Stimulated activated effector memory CD8-positive, alpha-beta T cell treated with anti-CD3 and anti-CD28 coated beads, Interleukin-12 subunit alpha, Interleukin-12 subunit beta, amount 100 ng/mL, for 72 hours (primary cell): ENCODE results near the gene ANKRD42.
A peak's percentile ranks its signal among the peaks of the same experiment; 100 is the strongest.
"Not testable (repeated sequence)": the region's sequence is repeated elsewhere in the genome, so short reads cannot be mapped to it uniquely, and the experiment has no call there.

Experiments
- ATAC-seq: fragments of 150-1000 bp; cut with Tn5 transposase; 2 replicates; pipeline ENCODE4 v1.10.0; 2021
- DNase-seq, 2 donors: peaks; one replicate each; pipeline ENCODE4 v3.0.0; 2021 to 2022; ENCODE audit warnings: low spot score in 2 of 2
- H3K27ac Mint-ChIP-seq: one replicate; pipeline ENCODE4 v1.8.0; 2022; ENCODE audit warnings: mild to moderate bottlenecking, mixed read lengths
- H3K36me3 Mint-ChIP-seq: one replicate; pipeline ENCODE4 v1.8.0; 2022; ENCODE audit warnings: mild to moderate bottlenecking, mixed read lengths
- H3K4me1 Mint-ChIP-seq: one replicate; pipeline ENCODE4 v1.8.0; 2022; ENCODE audit warnings: mixed read lengths
- H3K4me3 Mint-ChIP-seq: one replicate; pipeline ENCODE4 v1.8.0; 2022; ENCODE audit warnings: mild to moderate bottlenecking, mixed read lengths
- H3K9me3 Mint-ChIP-seq: one replicate; pipeline ENCODE4 v1.8.0; 2022; ENCODE audit warnings: mixed read lengths

The ANKRD42 gene

GRCh38 chr11:83252266-83252665 is 58.8 kb downstream of the ANKRD42 start:
- DNase-seq = no peak
- H3K4me1 Mint-ChIP-seq = peaks cover 6% of the 10 kb centered on the region
- H3K27ac Mint-ChIP-seq = no peak overlapping the region
- ATAC-seq = no peak
- H3K4me3 Mint-ChIP-seq = no peak overlapping the region
- peaks cover 9% of the 10 kb centered on the region for H3K36me3 Mint-ChIP-seq
- no peaks in the 10 kb centered on the region for H3K9me3 Mint-ChIP-seq

GRCh38 chr11:83252941-83253340 is 59.4 kb downstream of the ANKRD42 start:
- no peak overlapping the region for H3K4me3 Mint-ChIP-seq
- H3K27ac Mint-ChIP-seq = no peak overlapping the region
- H3K36me3 Mint-ChIP-seq = peaks cover 9% of the 10 kb centered on the region
- ATAC-seq (no peak), DNase-seq (no peak)
- peaks cover 6% of the 10 kb centered on the region for H3K4me1 Mint-ChIP-seq
- H3K9me3 Mint-ChIP-seq = no peaks in the 10 kb centered on the region

- Mint-ChIP-seq H3K36me3 (peaks cover 15% of the 10 kb centered on the region), H3K4me3 (no peak overlapping the region), H3K27ac (no peak overlapping the region), H3K4me1 (no peaks in the 10 kb centered on the region), H3K9me3 (no peaks in the 10 kb centered on the region)
- ATAC-seq = no peak
- no peak for DNase-seq
These were observed 61.9 kb downstream of the ANKRD42 start for GRCh38 chr11:83255366-83255765.

- no peak for DNase-seq
- Mint-ChIP-seq H3K4me3 (no peak overlapping the region), H3K4me1 (no peaks in the 10 kb centered on the region), H3K27ac (no peak overlapping the region), H3K36me3 (peaks cover 23% of the 10 kb centered on the region), H3K9me3 (no peaks in the 10 kb centered on the region)
- ATAC-seq = no peak
These were observed 63.3 kb downstream of the ANKRD42 start for GRCh38 chr11:83256602-83257340.

- H3K9me3 Mint-ChIP-seq = no peaks in the 10 kb centered on the region
- no peak overlapping the region for H3K4me3 Mint-ChIP-seq
- ATAC-seq (no peak), DNase-seq (no peak)
- H3K36me3 Mint-ChIP-seq = peaks cover 32% of the 10 kb centered on the region
- no peaks in the 10 kb centered on the region for H3K4me1 Mint-ChIP-seq
- H3K27ac Mint-ChIP-seq = no peak overlapping the region
These were observed 64.3 kb downstream of the ANKRD42 start for GRCh38 chr11:83257761-83258168.

- Mint-ChIP-seq H3K4me1 (no peaks in the 10 kb centered on the region), H3K9me3 (no peaks in the 10 kb centered on the region), H3K4me3 (no peak overlapping the region), H3K27ac (peak overlapping the region; percentile 14), H3K36me3 (peaks cover 50% of the 10 kb centered on the region)
- DNase-seq (no peak), ATAC-seq (no peak)
These were observed 66.0 kb downstream of the ANKRD42 start for GRCh38 chr11:83259559-83259958.

- H3K36me3 Mint-ChIP-seq = peaks cover 91% of the 10 kb centered on the region
- no peak overlapping the region for H3K27ac Mint-ChIP-seq
- peaks cover 25% of the 10 kb centered on the region for H3K4me1 Mint-ChIP-seq
- no peak overlapping the region for H3K4me3 Mint-ChIP-seq
- no peak for DNase-seq
- no peaks in the 10 kb centered on the region for H3K9me3 Mint-ChIP-seq
- no peak for ATAC-seq
These were observed 71.8 kb downstream of the ANKRD42 start for GRCh38 chr11:83265331-83265730.

- not testable (repeated sequence) for DNase-seq, ATAC-seq, H3K4me3 Mint-ChIP-seq, H3K9me3 Mint-ChIP-seq
- peaks cover 97% of the 10 kb centered on the region for H3K36me3 Mint-ChIP-seq
- H3K4me1 Mint-ChIP-seq = peaks cover 28% of the 10 kb centered on the region
- H3K27ac Mint-ChIP-seq = peak overlapping the region; percentile 58
These were observed 75.6 kb downstream of the ANKRD42 start for GRCh38 chr11:83269080-83269479.

- H3K4me3 Mint-ChIP-seq, H3K9me3 Mint-ChIP-seq, DNase-seq, H3K27ac Mint-ChIP-seq, ATAC-seq: not testable (repeated sequence)
- Mint-ChIP-seq H3K36me3 (peaks cover 95% of the 10 kb centered on the region), H3K4me1 (peaks cover 28% of the 10 kb centered on the region)
These were observed 78.2 kb downstream of the ANKRD42 start for GRCh38 chr11:83271734-83272133.

- peak; percentile 69 for ATAC-seq
- peaks cover 95% of the 10 kb centered on the region for H3K36me3 Mint-ChIP-seq
- peaks cover 28% of the 10 kb centered on the region for H3K4me1 Mint-ChIP-seq
- H3K27ac Mint-ChIP-seq = no peak overlapping the region
- H3K9me3 Mint-ChIP-seq = no peaks in the 10 kb centered on the region
- no peak for DNase-seq
- no peak overlapping the region for H3K4me3 Mint-ChIP-seq
These were observed 79.1 kb downstream of the ANKRD42 start for GRCh38 chr11:83272627-83273026.

GRCh38 chr11:83275888-83276641 is 82.6 kb downstream of the ANKRD42 start:
- Mint-ChIP-seq H3K4me3 (no peak overlapping the region), H3K4me1 (no peaks in the 10 kb centered on the region), H3K36me3 (peaks cover 89% of the 10 kb centered on the region), H3K27ac (no peak overlapping the region), H3K9me3 (no peaks in the 10 kb centered on the region)
- DNase-seq (no peak), ATAC-seq (no peak)

- Mint-ChIP-seq H3K27ac (no peak overlapping the region), H3K36me3 (peaks cover 74% of the 10 kb centered on the region), H3K4me1 (peaks cover 11% of the 10 kb centered on the region), H3K4me3 (no peak overlapping the region), H3K9me3 (no peaks in the 10 kb centered on the region)
- ATAC-seq (no peak), DNase-seq (no peak)
These were observed 84.8 kb downstream of the ANKRD42 start for GRCh38 chr11:83278351-83278750.

- Mint-ChIP-seq H3K9me3 (no peaks in the 10 kb centered on the region), H3K36me3 (peaks cover 64% of the 10 kb centered on the region), H3K4me1 (peaks cover 19% of the 10 kb centered on the region), H3K27ac (no peak overlapping the region), H3K4me3 (no peak overlapping the region)
- DNase-seq (no peak), ATAC-seq (no peak)
These were observed 86.7 kb downstream of the ANKRD42 start for GRCh38 chr11:83280256-83280655.

GRCh38 chr11:83282084-83282716 is 88.7 kb downstream of the ANKRD42 start:
- DNase-seq (no peak), ATAC-seq (no peak)
- H3K27ac Mint-ChIP-seq = no peak overlapping the region
- no peak overlapping the region for H3K4me3 Mint-ChIP-seq
- H3K9me3 Mint-ChIP-seq = peaks cover 1% of the 10 kb centered on the region
- peaks cover 20% of the 10 kb centered on the region for H3K4me1 Mint-ChIP-seq
- H3K36me3 Mint-ChIP-seq = peaks cover 51% of the 10 kb centered on the region

GRCh38 chr11:83284501-83285150 is 91.1 kb downstream of the ANKRD42 start:
- Mint-ChIP-seq H3K9me3 (peaks cover 3% of the 10 kb centered on the region), H3K36me3 (peaks cover 27% of the 10 kb centered on the region), H3K4me3 (peak overlapping the region; percentile 95), H3K27ac (peak overlapping the region; percentile 99), H3K4me1 (peaks cover 20% of the 10 kb centered on the region)
- no peak for ATAC-seq
- DNase-seq = no peak
